Erythroblast (primary cell): Measurements from ENCODE around the gene LSG1.

Source experiments
- GATA1 ChIP-seq: IDR thresholded peaks from 2 replicates; pipeline ENCODE4 v1.6.1; 2011; ENCODE audit warnings: low read depth, mild to moderate bottlenecking, control low read depth, low read length, moderate library complexity
- POLR2A ChIP-seq: IDR thresholded peaks from 2 replicates; pipeline ENCODE4 v1.6.1; 2011; ENCODE audit warnings: mild to moderate bottlenecking, low read length

DNA sequence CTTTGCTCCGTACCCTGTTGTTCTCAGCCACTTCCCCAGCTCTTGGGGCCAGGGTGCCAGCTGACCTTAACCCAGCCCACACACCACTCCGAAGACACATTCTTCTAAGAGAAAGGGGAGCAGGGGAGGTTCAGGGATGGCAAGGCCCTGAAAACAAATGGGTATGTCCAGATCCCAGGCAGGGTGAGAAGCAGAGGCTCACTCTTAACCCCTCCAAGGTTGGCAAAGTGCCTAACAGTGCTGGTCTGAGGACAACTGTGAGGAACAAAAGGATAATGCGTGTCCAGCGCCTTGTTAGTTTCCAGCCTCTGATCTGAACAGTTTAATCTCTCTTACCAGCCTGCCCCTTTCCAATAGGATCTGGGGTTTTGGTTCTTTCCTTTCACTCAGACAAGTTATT lies 40.3 kb downstream of the LSG1 start:
- TF ChIP-seq POLR2A (no peak), GATA1 (no peak)
